Lower lobe of right lung (tissue), 2 donors: ENCODE data around the gene ZFP64. TPM values are rescaled to one million over a fixed set of nuclear protein-coding genes. Genes with fewer than 3 reads are reported as not detected.

Source experiments
- ATAC-seq, 2 donors: fragments of 200-7000 bp; cut with Tn5 transposase; one replicate each; pipeline ENCODE4 v1.9.1; 2020 to 2022; ENCODE audit warnings: mild to moderate bottlenecking in 2 of 2, moderate library complexity in 2 of 2
- DNase-seq: peaks from one replicate; pipeline ENCODE4 v3.0.0-alpha.2; 2020
- H3K27ac ChIP-seq: fragments of 200-600 bp; one replicate; pipeline ENCODE4 v1.8.0; 2022
- H3K27me3 ChIP-seq: fragments of 200-600 bp; one replicate; pipeline ENCODE4 v1.8.0; 2022; ENCODE audit warnings: low read depth
- H3K36me3 ChIP-seq: fragments of 200-600 bp; one replicate; pipeline ENCODE4 v1.8.0; 2022; ENCODE audit warnings: mild to moderate bottlenecking
- H3K4me1 ChIP-seq: fragments of 200-600 bp; one replicate; pipeline ENCODE4 v1.8.0; 2022
- H3K4me3 ChIP-seq: fragments of 200-600 bp; one replicate; pipeline ENCODE4 v1.8.0; 2022; ENCODE audit warnings: mild to moderate bottlenecking
- H3K9me3 ChIP-seq: fragments of 200-600 bp; one replicate; pipeline ENCODE4 v1.8.0; 2022
- CTCF ChIP-seq: fragments of 200-600 bp; IDR thresholded peaks from one replicate; pipeline ENCODE4 v1.8.0; 2022; ENCODE audit warnings: antibody characterized with exemption, mild to moderate bottlenecking
- intact Hi-C: fragments of 100-400 bp; cut with DNase I; formaldehyde crosslinking; loops from one replicate; pipeline ENCODE4 v1.11.0; 2022
- total RNA-seq: library from RNA; stranded (reverse); fragmentation: NEBNext Ultra II Directional; extraction: Animal tissue kit (Norgen Biotek cat#: 25700); gene quantifications from one replicate; pipeline ENCODE4 v1.2.1, GENCODE V29; 2021
- donor health status: DM: no; HTN: yes; CAD: no; lungs with severe emphysema.

Gene ZFP64
- total RNA-seq, 1 donor from 2014 or later = 12.8 TPM

GRCh38 chr20:52152416-52152815, 39.2 kb downstream of the ZFP64 start:
- no peak for TF ChIP-seq CTCF
- H3K4me3 ChIP-seq = no peak overlapping the region
- intact Hi-C loops = no loop called here
- H3K9me3 ChIP-seq = no peaks in the 10 kb centered on the region
- ATAC-seq (no peak), DNase-seq (no peak)
- no peaks in the 10 kb centered on the region for H3K4me1 ChIP-seq
- no peaks in the 10 kb centered on the region for H3K27me3 ChIP-seq
- H3K27ac ChIP-seq = no peak overlapping the region
- H3K36me3 ChIP-seq = peaks cover 44% of the 10 kb centered on the region

DNA sequence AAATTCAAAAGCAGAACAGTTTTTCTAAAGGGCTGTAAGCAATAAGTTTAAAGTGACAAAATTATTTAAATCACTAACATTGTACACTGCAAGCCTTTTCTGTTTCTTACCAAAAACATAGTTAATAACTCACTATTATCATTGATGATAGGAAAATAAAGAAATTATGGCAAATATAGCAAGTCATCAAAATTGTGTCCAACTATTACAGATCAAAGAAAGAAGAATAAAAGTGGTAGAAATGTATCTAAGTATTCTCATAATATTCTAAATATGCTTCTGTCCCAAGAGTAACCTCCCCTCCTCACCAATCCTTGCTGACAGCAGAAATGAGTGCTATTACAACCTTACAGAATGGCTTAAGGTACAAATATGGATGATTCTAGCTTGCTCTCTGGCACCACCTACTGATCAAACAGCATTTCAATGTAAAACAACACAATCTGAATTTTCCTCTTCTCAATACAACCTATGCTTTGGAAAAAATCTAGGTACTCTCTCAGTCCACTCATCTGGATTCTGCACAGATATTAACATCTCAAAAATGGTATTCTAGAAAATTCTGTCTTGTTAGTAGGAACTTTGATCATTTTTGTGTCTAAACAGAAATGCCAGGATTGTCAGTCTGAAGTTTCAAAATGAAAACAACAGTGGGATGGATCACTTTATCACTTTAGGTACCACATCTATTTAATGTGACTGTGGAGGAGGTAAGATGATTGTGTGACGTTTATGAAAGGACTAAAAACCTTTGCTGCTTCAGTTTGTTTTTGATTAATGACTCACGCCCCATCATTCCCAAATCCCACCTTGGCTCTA, 40.9 kb downstream of the ZFP64 start:
- intact Hi-C loops = no loop called here
- DNase-seq (no peak), ATAC-seq (peak in 1 of 2 donors; percentile 54)
- Histone ChIP-seq H3K9me3 (no peaks in the 10 kb centered on the region), H3K4me3 (no peak overlapping the region), H3K4me1 (no peaks in the 10 kb centered on the region), H3K27me3 (no peaks in the 10 kb centered on the region), H3K27ac (no peak overlapping the region), H3K36me3 (peaks cover 31% of the 10 kb centered on the region)
- TF ChIP-seq CTCF = peak; percentile 71

- ATAC-seq (no peak), DNase-seq (no peak)
- no peaks in the 10 kb centered on the region for H3K36me3 ChIP-seq
- no peaks in the 10 kb centered on the region for H3K9me3 ChIP-seq
- H3K4me3 ChIP-seq = no peak overlapping the region
- no peaks in the 10 kb centered on the region for H3K4me1 ChIP-seq
- no peaks in the 10 kb centered on the region for H3K27me3 ChIP-seq
- intact Hi-C loops = no loop called here
- H3K27ac ChIP-seq = no peak overlapping the region
- TF ChIP-seq CTCF = no peak
Observed at GRCh38 chr20:52145587-52145986, 46.0 kb downstream of the ZFP64 start.

GRCh38 chr20:52143277-52143676, 48.3 kb downstream of the ZFP64 start:
- DNase-seq (no peak), ATAC-seq (no peak)
- H3K4me3 ChIP-seq = no peak overlapping the region
- no peaks in the 10 kb centered on the region for H3K9me3 ChIP-seq
- H3K36me3 ChIP-seq = no peaks in the 10 kb centered on the region
- intact Hi-C loops = no loop called here
- TF ChIP-seq CTCF = no peak
- no peaks in the 10 kb centered on the region for H3K27me3 ChIP-seq
- no peaks in the 10 kb centered on the region for H3K4me1 ChIP-seq
- H3K27ac ChIP-seq = no peak overlapping the region

- no peaks in the 10 kb centered on the region for H3K4me1 ChIP-seq
- H3K27me3 ChIP-seq = no peaks in the 10 kb centered on the region
- no peak for TF ChIP-seq CTCF
- intact Hi-C loops = no loop called here
- no peak for DNase-seq
- no peaks in the 10 kb centered on the region for H3K36me3 ChIP-seq
- H3K4me3 ChIP-seq = no peak overlapping the region
- no peak overlapping the region for H3K27ac ChIP-seq
- no peaks in the 10 kb centered on the region for H3K9me3 ChIP-seq
- no peak for ATAC-seq
Observed at GRCh38 chr20:52142757-52143156, 48.8 kb downstream of the ZFP64 start.
